Measurements from ENCODE around the gene ADIPOR2. TPM values are rescaled to one million over a fixed set of nuclear protein-coding genes. Genes with fewer than 3 reads are reported as not detected.
"Not testable (repeated sequence)": the region's sequence is repeated elsewhere in the genome, so short reads cannot be mapped to it uniquely, and the experiment has no call there.

The ADIPOR2 gene
- total and polyA plus RNA-seq, 2 experiments from 2014 or later: 5.8 to 25.7 TPM

DNA sequence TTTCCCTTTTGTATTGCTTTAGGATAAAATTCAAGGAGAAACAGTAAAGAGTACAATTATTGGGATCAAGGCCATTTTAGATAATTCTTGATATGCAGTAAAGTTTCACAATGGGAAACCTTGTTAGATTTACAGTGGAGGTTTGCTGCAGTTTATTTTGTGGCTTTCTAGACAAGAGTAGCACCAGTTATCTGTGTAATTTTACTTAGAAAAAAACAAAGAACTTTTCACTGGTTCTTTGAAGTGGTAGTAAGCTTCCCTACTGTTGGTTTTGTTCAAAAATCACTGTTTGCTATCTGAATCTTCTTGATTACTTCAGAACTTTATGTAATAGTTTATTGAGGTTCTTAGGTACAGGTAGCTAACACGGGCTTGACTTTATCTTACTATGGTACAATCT is 42.0 kb downstream of the ADIPOR2 start:
- Histone ChIP-seq H3K4me1 (ENCODE audit: low read depth) (no peaks in the 10 kb centered on the region), H3K4me3 (no peak overlapping the region), H3K27ac (no peak overlapping the region), H3K9me3 (ENCODE audit: low read depth) (no peaks in the 10 kb centered on the region), H3K36me3 (no peaks in the 10 kb centered on the region), H3K27me3 (no peaks in the 10 kb centered on the region)
- TF ChIP-seq, protein P1, sequence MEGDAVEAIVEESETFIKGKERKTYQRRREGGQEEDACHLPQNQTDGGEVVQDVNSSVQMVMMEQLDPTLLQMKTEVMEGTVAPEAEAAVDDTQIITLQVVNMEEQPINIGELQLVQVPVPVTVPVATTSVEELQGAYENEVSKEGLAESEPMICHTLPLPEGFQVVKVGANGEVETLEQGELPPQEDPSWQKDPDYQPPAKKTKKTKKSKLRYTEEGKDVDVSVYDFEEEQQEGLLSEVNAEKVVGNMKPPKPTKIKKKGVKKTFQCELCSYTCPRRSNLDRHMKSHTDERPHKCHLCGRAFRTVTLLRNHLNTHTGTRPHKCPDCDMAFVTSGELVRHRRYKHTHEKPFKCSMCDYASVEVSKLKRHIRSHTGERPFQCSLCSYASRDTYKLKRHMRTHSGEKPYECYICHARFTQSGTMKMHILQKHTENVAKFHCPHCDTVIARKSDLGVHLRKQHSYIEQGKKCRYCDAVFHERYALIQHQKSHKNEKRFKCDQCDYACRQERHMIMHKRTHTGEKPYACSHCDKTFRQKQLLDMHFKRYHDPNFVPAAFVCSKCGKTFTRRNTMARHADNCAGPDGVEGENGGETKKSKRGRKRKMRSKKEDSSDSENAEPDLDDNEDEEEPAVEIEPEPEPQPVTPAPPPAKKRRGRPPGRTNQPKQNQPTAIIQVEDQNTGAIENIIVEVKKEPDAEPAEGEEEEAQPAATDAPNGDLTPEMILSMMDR (IDR thresholded peaks at IDR 0.05; ENCODE audit: low read depth, low read length): no peak
- DNase-seq (ENCODE audit: low read depth in 1 of 2, low spot score in 1 of 2): peak in 1 of 2 donors; percentile 26

GRCh38 chr12:1733712-1734111 is 42.8 kb downstream of the ADIPOR2 start:
- DNase-seq (ENCODE audit: low read depth in 1 of 2, low spot score in 1 of 2); H3K27me3 ChIP-seq; H3K27ac ChIP-seq; H3K4me3 ChIP-seq; H3K4me1 ChIP-seq (ENCODE audit: low read depth); H3K36me3 ChIP-seq; H3K9me3 ChIP-seq (ENCODE audit: low read depth): not testable (repeated sequence)

DNA sequence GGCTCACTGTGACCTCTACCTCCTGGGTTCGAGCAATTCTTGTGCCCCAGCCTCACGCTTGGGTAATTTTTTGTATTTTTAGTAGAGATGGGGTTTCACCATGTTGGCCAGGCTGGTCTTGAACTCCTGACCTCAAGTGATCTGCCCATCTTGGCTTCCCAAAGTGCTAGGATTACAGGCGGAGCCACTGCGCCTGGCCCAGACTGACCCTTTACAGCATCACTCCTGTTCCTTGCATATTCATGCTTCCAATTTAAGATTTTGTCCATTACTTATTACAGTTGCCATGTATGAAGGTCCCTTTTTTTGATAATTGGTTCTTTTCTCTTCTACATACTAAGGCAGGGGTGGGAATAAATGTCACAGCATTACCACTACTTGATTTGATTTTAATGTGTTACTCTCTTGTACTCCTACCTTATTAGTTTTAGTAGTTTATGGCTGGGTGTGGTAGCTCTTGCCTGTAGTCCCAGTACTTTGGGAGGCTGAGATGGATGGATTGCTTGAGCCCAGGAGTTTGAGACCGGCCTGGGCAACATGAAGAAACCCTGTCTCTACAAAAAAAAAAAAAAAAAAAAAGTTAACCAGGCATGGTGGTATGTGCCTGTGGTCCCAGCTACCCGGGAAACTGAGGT is 46.9 kb downstream of the ADIPOR2 start:
- TF ChIP-seq, protein P1 (IDR thresholded peaks at IDR 0.05; ENCODE audit: low read depth, low read length): no peak
- H3K27ac ChIP-seq: no peak overlapping the region
- no peaks in the 10 kb centered on the region for H3K27me3 ChIP-seq
- no peak overlapping the region for H3K4me3 ChIP-seq
- H3K9me3 ChIP-seq (ENCODE audit: low read depth): no peaks in the 10 kb centered on the region
- H3K4me1 ChIP-seq (ENCODE audit: low read depth): peaks cover 27% of the 10 kb centered on the region
- no peaks in the 10 kb centered on the region for H3K36me3 ChIP-seq
- DNase-seq (ENCODE audit: low read depth in 1 of 2, low spot score in 1 of 2): no peak

DNA sequence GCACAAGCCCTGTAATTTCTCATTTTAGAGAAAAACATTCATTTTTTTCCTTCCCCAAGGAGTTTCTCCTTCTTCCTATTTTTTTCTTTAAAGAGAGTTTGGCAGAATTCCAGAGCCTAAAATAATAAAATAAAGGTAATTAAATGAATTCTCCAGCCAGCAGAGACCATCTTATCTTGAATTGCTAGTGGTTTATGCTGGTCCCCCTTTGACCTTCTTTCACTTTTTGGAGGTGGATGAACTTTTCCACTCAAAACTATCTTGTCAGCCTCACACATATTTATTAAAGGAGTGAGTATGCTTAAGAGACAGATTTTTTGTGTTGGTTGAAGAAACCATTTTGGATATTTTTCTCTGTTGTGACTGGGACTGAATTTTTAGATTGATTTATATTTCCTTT is 47.6 kb downstream of the ADIPOR2 start:
- H3K4me3 ChIP-seq: no peak overlapping the region
- H3K9me3 ChIP-seq (ENCODE audit: low read depth): no peaks in the 10 kb centered on the region
- H3K27ac ChIP-seq: no peak overlapping the region
- TF ChIP-seq, protein P1 (IDR thresholded peaks at IDR 0.05; ENCODE audit: low read depth, low read length): no peak
- peak in 1 of 2 donors; percentile 17 for DNase-seq (ENCODE audit: low read depth in 1 of 2, low spot score in 1 of 2)
- H3K27me3 ChIP-seq: no peaks in the 10 kb centered on the region
- no peaks in the 10 kb centered on the region for H3K36me3 ChIP-seq
- peaks cover 27% of the 10 kb centered on the region for H3K4me1 ChIP-seq (ENCODE audit: low read depth)

- no peak overlapping the region for H3K27ac ChIP-seq
- no peaks in the 10 kb centered on the region for H3K27me3 ChIP-seq
- peaks cover 27% of the 10 kb centered on the region for H3K4me1 ChIP-seq (ENCODE audit: low read depth)
- no peaks in the 10 kb centered on the region for H3K36me3 ChIP-seq
- no peaks in the 10 kb centered on the region for H3K9me3 ChIP-seq (ENCODE audit: low read depth)
- DNase-seq (ENCODE audit: low read depth in 1 of 2, low spot score in 1 of 2): no peak
- no peak overlapping the region for H3K4me3 ChIP-seq
- TF ChIP-seq, protein P1 (IDR thresholded peaks at IDR 0.05; ENCODE audit: low read depth, low read length): no peak
Observed at GRCh38 chr12:1739368-1739767, 48.5 kb downstream of the ADIPOR2 start.

DNA sequence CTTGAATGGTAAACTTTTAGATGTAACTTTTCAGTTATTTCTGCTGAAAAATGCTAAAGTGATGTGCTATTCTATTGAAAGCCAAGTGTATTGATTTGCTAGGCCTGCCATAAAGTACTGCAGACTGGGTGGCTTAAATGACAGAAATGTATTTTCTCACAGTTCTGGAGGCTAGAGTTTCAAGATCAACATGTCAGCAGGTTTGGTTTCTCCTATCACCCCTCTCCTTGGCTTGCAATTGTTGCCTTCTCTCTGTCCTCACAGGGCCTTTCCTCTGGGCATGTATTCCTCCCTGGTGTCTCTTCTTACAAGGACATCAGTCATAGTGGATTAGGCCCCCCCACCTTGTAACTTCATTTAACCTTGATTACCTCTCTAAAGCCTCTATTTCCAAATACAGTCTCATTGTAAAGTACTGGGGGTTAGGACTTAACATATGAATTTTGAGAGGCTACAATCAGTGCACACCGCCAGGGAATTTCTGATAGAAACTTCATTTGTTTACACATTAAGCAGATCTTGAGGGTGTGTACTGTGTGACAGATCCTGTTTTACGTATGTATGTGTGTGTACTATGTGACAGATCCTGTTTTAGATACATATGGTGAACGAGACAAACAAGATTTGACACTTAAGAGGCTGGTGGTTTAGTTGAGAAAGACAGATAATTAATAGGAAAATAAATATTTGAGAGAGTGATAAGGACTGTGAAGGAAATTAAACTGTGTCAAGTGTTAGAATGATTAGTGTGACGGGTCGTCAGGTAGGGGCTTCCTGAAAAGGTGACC is 49.5 kb downstream of the ADIPOR2 start:
- peaks cover 27% of the 10 kb centered on the region for H3K4me1 ChIP-seq (ENCODE audit: low read depth)

More for the DNA sequence above, 49.5 kb downstream of the ADIPOR2 start:
- peak in 1 of 2 donors; percentile 11 for DNase-seq (ENCODE audit: low read depth in 1 of 2, low spot score in 1 of 2)
- no peaks in the 10 kb centered on the region for H3K36me3 ChIP-seq
- H3K27me3 ChIP-seq: no peaks in the 10 kb centered on the region
- no peak overlapping the region for H3K4me3 ChIP-seq
- H3K9me3 ChIP-seq (ENCODE audit: low read depth): no peaks in the 10 kb centered on the region
- peak overlapping the region; percentile 80 for H3K27ac ChIP-seq
- TF ChIP-seq, protein P1 (IDR thresholded peaks at IDR 0.05; ENCODE audit: low read depth, low read length): no peak
